Ishikawa (cell line): Measurements from ENCODE around the gene AUTS2.

ENCODE experiments used
- CREB1 ChIP-seq: IDR thresholded peaks from 2 replicates; pipeline ENCODE4 v1.6.1; 2012; ENCODE audit warnings: low read depth
- EP300 ChIP-seq: IDR thresholded peaks from 2 replicates; pipeline ENCODE4 v1.6.1; 2012; ENCODE audit warnings: borderline replicate concordance
- FOXM1 ChIP-seq: IDR thresholded peaks from 2 replicates; pipeline ENCODE4 v1.6.1; 2012; ENCODE audit warnings: low read depth, borderline replicate concordance
- MAX ChIP-seq: IDR thresholded peaks from 2 replicates; pipeline ENCODE4 v1.6.1; 2012
- RAD21 ChIP-seq: IDR thresholded peaks from 2 replicates; pipeline ENCODE4 v1.6.1; 2012; ENCODE audit warnings: low read depth
- REST ChIP-seq: IDR thresholded peaks from 2 replicates; pipeline ENCODE4 v1.6.1; 2012; ENCODE audit warnings: low read depth, mild to moderate bottlenecking
- TAF1 ChIP-seq: IDR thresholded peaks from 2 replicates; pipeline ENCODE4 v1.6.1; 2012; ENCODE audit warnings: low read depth, mild to moderate bottlenecking
- TCF12 ChIP-seq: IDR thresholded peaks from 2 replicates; pipeline ENCODE4 v1.6.1; 2012; ENCODE audit warnings: low read depth
- TEAD4 ChIP-seq: IDR thresholded peaks from 2 replicates; pipeline ENCODE4 v1.6.1; 2012
- USF1 ChIP-seq: IDR thresholded peaks from 2 replicates; pipeline ENCODE4 v1.6.1; 2012
- YY1 ChIP-seq: IDR thresholded peaks from 2 replicates; pipeline ENCODE4 v1.6.1; 2012; ENCODE audit warnings: low read depth
- ZBTB7A ChIP-seq: IDR thresholded peaks from 2 replicates; pipeline ENCODE4 v1.6.1; 2012; ENCODE audit warnings: low read depth

GRCh38 chr7:69596723-69597277 is 1.5 kb upstream of the AUTS2 start:
- TF ChIP-seq FOXM1 = no peak
- no peak for TF ChIP-seq YY1
- TF ChIP-seq TCF12 = no peak
- no peak for TF ChIP-seq CREB1
- no peak for TF ChIP-seq EP300
- TF ChIP-seq REST = no peak
- TF ChIP-seq USF1 = no peak
- TF ChIP-seq ZBTB7A = no peak
- TF ChIP-seq TEAD4 = no peak
- no peak for TF ChIP-seq RAD21
- no peak for TF ChIP-seq TAF1
- TF ChIP-seq MAX = no peak
